Lower leg skin (tissue), 4 donors: ENCODE measurements around the gene LAMC2. TPM values are rescaled to one million over a fixed set of nuclear protein-coding genes. Genes with fewer than 3 reads are reported as not detected.
"Not testable (repeated sequence)": the region's sequence is repeated elsewhere in the genome, so short reads cannot be mapped to it uniquely, and the experiment has no call there.

Source experiments
- DNase-seq, 2 donors: peaks; one replicate each; pipeline ENCODE4 v3.0.0-alpha.2; 2019; ENCODE audit warnings: low spot score in 2 of 2
- H3K4me3 ChIP-seq: fragments of 200-600 bp; sonication (generic); 2 replicates; pipeline ENCODE4 v1.5.1; 2017; ENCODE audit warnings: mild to moderate bottlenecking, low read depth; ENCODE audit not compliant: poor library complexity, severe bottlenecking
- POLR2A ChIP-seq, 2 donors: fragments of 450-650 bp; IDR thresholded peaks; one replicate each; pipeline ENCODE4 v1.6.1; 2016 to 2017; ENCODE audit warnings: antibody characterized with exemption in 2 of 2, mild to moderate bottlenecking in 1 of 2, moderate library complexity in 1 of 2
- WGBS, 2 donors: methylation state at CpG; one replicate each; pipeline ENCODE4 v1.1.5; 2018; 5-methylcytosine and 5-hydroxymethylcytosine counted together
- intact Hi-C: fragments of 100-400 bp; cut with DNase I; formaldehyde crosslinking; loops from one replicate; pipeline ENCODE4 v1.15.0; 2023; ENCODE audit warnings: low total_unique reads
- total RNA-seq, 4 donors: library from RNA; depleted of rRNA; stranded (reverse); fragments of >200 nt; gene quantifications; one replicate each; pipeline ENCODE4 v1.1.0, GENCODE V29; 2016
- TF ChIP-seq, protein P1 (sequence below), 3 donors: fragments of 450-650 bp; IDR thresholded peaks; one replicate each; pipeline ENCODE4 v1.5.1; 2016; ENCODE audit warnings: antibody characterized with exemption in 3 of 3, mild to moderate bottlenecking in 3 of 3, moderate library complexity in 2 of 3

LAMC2 gene
- total RNA-seq, 4 donors from 2014 or later, result 29.6 to 36.8 (median 33.1) TPM

DNA sequence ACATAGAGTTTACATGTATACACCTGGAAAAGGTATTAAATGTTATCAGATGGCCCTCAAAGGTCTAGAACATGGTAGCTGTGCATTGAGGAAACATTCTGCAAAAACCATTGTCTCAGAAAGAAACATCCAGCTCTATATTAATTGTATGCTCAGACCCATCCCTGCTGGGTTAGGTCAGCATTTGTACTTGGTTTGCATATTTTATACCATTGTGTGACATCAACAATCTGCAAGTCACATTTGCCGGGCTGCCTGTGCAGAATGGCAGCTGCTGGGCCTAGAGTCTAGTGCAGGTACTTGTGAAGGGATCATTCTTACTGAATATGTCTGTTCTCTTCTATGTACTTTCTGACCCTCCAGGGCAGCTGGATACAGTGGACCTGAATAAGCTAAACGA is 43.9 kb upstream of the LAMC2 start:
- no peak for DNase-seq
- H3K4me3 ChIP-seq, result no peak overlapping the region
- TF ChIP-seq POLR2A (IDR thresholded peaks at IDR 0.05), result no peak
- TF ChIP-seq, protein P1, sequence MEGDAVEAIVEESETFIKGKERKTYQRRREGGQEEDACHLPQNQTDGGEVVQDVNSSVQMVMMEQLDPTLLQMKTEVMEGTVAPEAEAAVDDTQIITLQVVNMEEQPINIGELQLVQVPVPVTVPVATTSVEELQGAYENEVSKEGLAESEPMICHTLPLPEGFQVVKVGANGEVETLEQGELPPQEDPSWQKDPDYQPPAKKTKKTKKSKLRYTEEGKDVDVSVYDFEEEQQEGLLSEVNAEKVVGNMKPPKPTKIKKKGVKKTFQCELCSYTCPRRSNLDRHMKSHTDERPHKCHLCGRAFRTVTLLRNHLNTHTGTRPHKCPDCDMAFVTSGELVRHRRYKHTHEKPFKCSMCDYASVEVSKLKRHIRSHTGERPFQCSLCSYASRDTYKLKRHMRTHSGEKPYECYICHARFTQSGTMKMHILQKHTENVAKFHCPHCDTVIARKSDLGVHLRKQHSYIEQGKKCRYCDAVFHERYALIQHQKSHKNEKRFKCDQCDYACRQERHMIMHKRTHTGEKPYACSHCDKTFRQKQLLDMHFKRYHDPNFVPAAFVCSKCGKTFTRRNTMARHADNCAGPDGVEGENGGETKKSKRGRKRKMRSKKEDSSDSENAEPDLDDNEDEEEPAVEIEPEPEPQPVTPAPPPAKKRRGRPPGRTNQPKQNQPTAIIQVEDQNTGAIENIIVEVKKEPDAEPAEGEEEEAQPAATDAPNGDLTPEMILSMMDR (IDR thresholded peaks at IDR 0.05), result no peak
- 80 to 84% methylated on average over 2 of the region's 2 CpGs for WGBS, 2 donors
- intact Hi-C loops, result loop anchor here (2.0 kb wide), 1 partner anchor 65 kb away; no protein-coding TSS in a partner anchor

DNA sequence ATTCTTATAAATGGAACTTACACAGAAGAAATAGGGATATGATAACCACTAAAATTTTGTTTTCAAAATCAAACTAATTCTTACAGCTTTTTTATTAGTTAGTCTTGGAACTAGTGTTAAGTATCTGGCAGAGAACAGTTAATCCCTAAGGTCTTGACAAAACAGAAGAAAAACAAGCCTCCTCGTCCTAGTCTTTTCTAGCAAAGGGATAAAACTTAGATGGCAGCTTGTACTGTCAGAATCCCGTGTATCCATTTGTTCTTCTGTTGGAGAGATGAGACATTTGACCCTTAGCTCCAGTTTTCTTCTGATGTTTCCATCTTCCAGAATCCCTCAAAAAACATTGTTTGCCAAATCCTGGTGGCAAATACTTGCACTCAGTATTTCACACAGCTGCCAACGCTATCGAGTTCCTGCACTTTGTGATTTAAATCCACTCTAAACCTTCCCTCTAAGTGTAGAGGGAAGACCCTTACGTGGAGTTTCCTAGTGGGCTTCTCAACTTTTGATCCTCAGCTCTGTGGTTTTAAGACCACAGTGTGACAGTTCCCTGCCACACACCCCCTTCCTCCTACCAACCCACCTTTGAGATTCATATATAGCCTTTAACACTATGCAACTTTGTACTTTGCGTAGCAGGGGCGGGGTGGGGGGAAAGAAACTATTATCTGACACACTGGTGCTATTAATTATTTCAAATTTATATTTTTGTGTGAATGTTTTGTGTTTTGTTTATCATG is 42.3 kb upstream of the LAMC2 start:
- intact Hi-C loops, result loop anchor here (2.0 kb wide), 1 partner anchor 67 kb away; no protein-coding TSS in a partner anchor
- no peak for DNase-seq
- no peak for TF ChIP-seq POLR2A (IDR thresholded peaks at IDR 0.05)
- TF ChIP-seq, protein P1 (IDR thresholded peaks at IDR 0.05), result no peak
- 69 to 72% methylated on average over 7 of the region's 7 CpGs for WGBS, 2 donors
- H3K4me3 ChIP-seq, result no peak overlapping the region

DNA sequence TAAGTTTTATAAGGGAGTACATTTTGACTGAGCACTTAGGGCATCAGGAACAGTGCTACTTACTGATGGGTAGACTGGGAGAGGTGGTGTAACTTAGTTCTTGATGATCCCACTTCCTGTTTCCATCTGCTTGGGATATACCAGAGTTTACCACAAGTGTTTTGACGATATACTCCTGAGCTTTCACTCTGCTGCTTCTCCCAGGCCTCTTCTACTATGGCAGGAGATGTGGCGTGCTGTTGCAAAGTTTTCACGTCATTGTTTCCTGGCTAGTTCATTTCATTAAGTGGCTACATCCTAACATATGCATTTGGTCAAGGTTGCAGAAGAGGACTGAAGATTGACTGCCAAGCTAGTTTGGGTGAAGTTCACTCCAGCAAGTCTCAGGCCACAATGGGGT is 41.3 kb upstream of the LAMC2 start:
- intact Hi-C loops, result no loop called here
- no peak overlapping the region for H3K4me3 ChIP-seq
- WGBS, 2 donors, result 52 to 74% methylated on average over 3 of the region's 3 CpGs
- DNase-seq, result no peak
- no peak for TF ChIP-seq POLR2A (IDR thresholded peaks at IDR 0.05)
- TF ChIP-seq, protein P1 (IDR thresholded peaks at IDR 0.05), result no peak

DNA sequence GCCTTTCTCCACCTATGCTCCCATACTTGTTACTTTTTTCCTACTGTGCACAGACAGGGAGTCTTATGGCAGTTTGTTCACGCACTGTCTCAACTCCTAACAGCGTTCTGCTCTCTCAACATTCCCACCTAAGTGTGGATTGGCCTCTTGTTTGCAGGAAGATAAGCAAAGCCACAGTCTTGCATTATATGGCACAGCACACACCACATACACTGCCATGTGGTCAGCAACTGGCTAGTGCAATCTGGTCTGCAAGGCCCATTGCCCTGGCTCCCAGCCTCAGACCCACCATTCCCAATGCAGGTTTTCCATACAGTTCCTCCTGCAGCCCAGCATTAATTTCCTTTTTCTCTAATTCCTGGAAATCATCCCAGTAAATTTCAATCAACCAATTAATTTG is 38.3 kb upstream of the LAMC2 start:
- H3K4me3 ChIP-seq, result no peak overlapping the region
- no peak for DNase-seq
- intact Hi-C loops, result no loop called here
- WGBS, 2 donors, result 51 to 98% methylated on average over 2 of the region's 2 CpGs
- TF ChIP-seq, protein P1 (IDR thresholded peaks at IDR 0.05), result no peak

DNA sequence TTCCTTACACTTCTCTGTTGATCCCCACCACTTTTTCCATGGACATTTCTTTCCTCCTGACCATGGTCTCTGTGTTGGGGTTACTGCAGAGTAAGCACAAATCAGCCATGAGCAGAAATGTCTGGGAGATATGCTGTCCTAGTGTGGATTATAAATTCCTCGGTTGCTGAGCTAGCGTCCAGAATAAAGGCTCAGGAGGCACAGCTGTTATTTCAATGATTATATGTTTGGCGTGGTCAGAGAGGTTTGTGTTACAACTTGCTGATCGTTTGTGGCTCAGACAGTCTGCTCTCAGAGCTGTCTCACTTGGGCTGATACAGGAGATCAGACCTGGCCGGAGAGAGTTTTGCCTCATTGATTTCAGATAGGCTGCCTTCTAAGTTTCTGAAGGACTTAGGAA is 37.5 kb upstream of the LAMC2 start:
- DNase-seq, result no peak
- WGBS, 2 donors, result 20 to 21% methylated on average over 5 of the region's 5 CpGs
- no peak overlapping the region for H3K4me3 ChIP-seq
- TF ChIP-seq, protein P1 (IDR thresholded peaks at IDR 0.05), result no peak
- no peak for TF ChIP-seq POLR2A (IDR thresholded peaks at IDR 0.05)
- intact Hi-C loops, result no loop called here

DNA sequence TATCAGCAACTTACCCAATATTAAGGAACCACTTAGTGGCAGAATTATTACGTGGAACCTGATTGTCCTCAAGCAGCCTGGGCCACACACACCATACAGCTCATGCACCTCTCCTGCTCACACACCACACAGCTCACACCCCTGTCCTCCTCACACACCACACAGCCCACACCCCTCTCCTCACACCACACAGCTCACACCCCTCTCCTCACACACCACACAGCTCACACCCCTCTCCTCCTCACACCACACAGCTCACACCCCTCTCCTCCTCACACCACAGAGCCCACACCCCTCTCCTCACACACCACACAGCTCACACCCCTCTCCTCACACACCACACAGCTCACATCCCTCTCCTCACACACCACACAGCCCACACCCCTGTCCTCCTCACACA is 36.8 kb upstream of the LAMC2 start:
- H3K4me3 ChIP-seq, result no peak overlapping the region
- 71 to 80% methylated on average over 1 of the region's 1 CpG for WGBS, 2 donors
- TF ChIP-seq, protein P1 (IDR thresholded peaks at IDR 0.05), result no peak
- no peak for TF ChIP-seq POLR2A (IDR thresholded peaks at IDR 0.05)
- no peak for DNase-seq
- intact Hi-C loops, result no loop called here

DNA sequence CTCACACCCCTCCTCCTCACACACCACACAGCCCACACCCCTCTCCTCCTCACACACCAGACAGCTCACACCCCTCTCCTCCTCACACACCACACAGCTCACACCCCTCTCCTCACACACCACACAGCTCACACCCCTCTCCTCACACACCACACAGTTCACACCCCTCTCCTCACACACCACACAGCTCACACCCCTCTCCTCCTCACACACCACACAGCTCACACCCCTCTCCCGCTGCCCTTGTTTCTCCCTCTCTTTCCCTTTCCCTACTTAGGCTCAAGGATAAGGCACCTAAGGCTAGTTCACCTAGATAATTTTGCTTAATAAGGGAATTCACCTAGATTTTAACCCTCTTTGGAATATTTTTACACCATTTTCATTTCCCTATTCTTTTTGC is 36.0 kb upstream of the LAMC2 start:
- WGBS, 2 donors, result 96% methylated on average over 1 of the region's 1 CpG
- DNase-seq, H3K4me3 ChIP-seq, intact Hi-C loops: not testable (repeated sequence)
